Gastroesophageal sphincter (tissue), 3 donors: ENCODE data around the gene ADAMTS17.

Experiments
- CTCF ChIP-seq, 4 experiments: fragments of 200-600 bp in 2 of 4; fragments of 450-650 bp in 2 of 4; sonication (generic) in 1 of 4; IDR thresholded peaks; one replicate each; pipeline ENCODE4 v1.5.1; 2017 to 2019; ENCODE audit warnings: antibody characterized with exemption in 4 of 4, mild to moderate bottlenecking in 2 of 4, moderate library complexity in 2 of 4
- POLR2A ChIP-seq, 2 donors: fragments of 450-650 bp; IDR thresholded peaks; one replicate each; pipeline ENCODE4 v1.6.1; 2017; ENCODE audit warnings: antibody characterized with exemption in 2 of 2, mild to moderate bottlenecking in 2 of 2, moderate library complexity in 1 of 2
- POLR2AphosphoS5 ChIP-seq: sonication (generic); formaldehyde crosslinking; IDR thresholded peaks from one replicate; pipeline ENCODE4 v1.6.1; 2017; ENCODE audit warnings: antibody characterized with exemption

GRCh38 chr15:99954361-99955180 lies 387.2 kb downstream of the ADAMTS17 start:
- TF ChIP-seq CTCF (IDR thresholded peaks at IDR 0.05): no peak
- TF ChIP-seq POLR2A (IDR thresholded peaks at IDR 0.05): no peak
- peak; percentile 42 for TF ChIP-seq POLR2AphosphoS5
